ENCODE data around the gene CLIC4. TPM values are rescaled to one million over a fixed set of nuclear protein-coding genes. Genes with fewer than 3 reads are reported as not detected.

CLIC4 gene
- total RNA-seq, 1 donor from 2014 or later = 169 TPM

Other genes starting within 250 kb of the CLIC4 start
- 3.7 TPM for gene RCAN3, start 242.6 kb upstream of the CLIC4 start, total RNA-seq
- not detected for gene NCMAP, start 189.4 kb upstream of the CLIC4 start, total RNA-seq
- 103 TPM for gene SRRM1, start 102.1 kb upstream of the CLIC4 start, total RNA-seq
- gene RUNX3, start 184.8 kb downstream of the CLIC4 start, total RNA-seq = 3.4 TPM